Breast epithelium (tissue), 4 donors: ENCODE results near the gene SALL4. TPM values are rescaled to one million over a fixed set of nuclear protein-coding genes. Genes with fewer than 3 reads are reported as not detected.
"Not testable (repeated sequence)": the region's sequence is repeated elsewhere in the genome, so short reads cannot be mapped to it uniquely, and the experiment has no call there.

Experiments
- DNase-seq, 2 donors: peaks; one replicate each; pipeline ENCODE4 v3.0.0-alpha.2; 2019; ENCODE audit warnings: low spot score in 2 of 2
- H3K27ac ChIP-seq, 2 donors: fragments of 200-600 bp; sonication (generic) in 1 of 2; one replicate each; pipeline ENCODE4 v1.5.1; 2016 to 2019; ENCODE audit warnings: mild to moderate bottlenecking in 1 of 2
- H3K27me3 ChIP-seq, 2 donors: fragments of 200-600 bp; sonication (generic) in 1 of 2; one replicate each; pipeline versions ENCODE4 v1.5.1 to v1.6.0; 2017 to 2019; ENCODE audit warnings: control low read depth in 1 of 2, mild to moderate bottlenecking in 1 of 2
- H3K36me3 ChIP-seq: fragments of 200-600 bp; one replicate; pipeline ENCODE4 v1.5.1; 2019
- H3K4me1 ChIP-seq, 2 donors: fragments of 200-600 bp; sonication (generic); one replicate each; pipeline ENCODE4 v1.5.1; 2016 to 2019; ENCODE audit warnings: control low read depth in 1 of 2
- H3K4me3 ChIP-seq, 3 donors: fragments of 200-600 bp; sonication (generic); 1 replicate in 2 of 3; 2 replicates in 1 of 3; pipeline ENCODE4 v1.5.1; 2016 to 2019; ENCODE audit warnings: mild to moderate bottlenecking in 3 of 3, moderate library complexity in 2 of 3
- H3K9me3 ChIP-seq, 2 donors: fragments of 200-600 bp; sonication (generic) in 1 of 2; one replicate each; pipeline ENCODE4 v1.5.1; 2016 to 2019; ENCODE audit warnings: control low read depth in 1 of 2
- POLR2A ChIP-seq: fragments of 450-650 bp; IDR thresholded peaks from one replicate; pipeline ENCODE4 v1.6.1; 2016; ENCODE audit warnings: antibody characterized with exemption, mild to moderate bottlenecking, moderate library complexity
- POLR2AphosphoS5 ChIP-seq, 3 donors: sonication (generic); formaldehyde crosslinking; IDR thresholded peaks; one replicate each; pipeline ENCODE4 v1.6.1; 2017; ENCODE audit warnings: antibody characterized with exemption in 3 of 3
- intact Hi-C: fragments of 100-400 bp; cut with DNase I; formaldehyde crosslinking; loops from one replicate; pipeline ENCODE4 v1.15.1; 2023; ENCODE audit warnings: low total_unique reads
- total RNA-seq, 3 donors: library from RNA; depleted of rRNA; stranded (reverse); fragments of >200 nt; gene quantifications; one replicate each; pipeline ENCODE4 v1.1.0, GENCODE V29; 2016
- TF ChIP-seq, protein P1 (sequence below), 3 donors: fragments of 450-650 bp; IDR thresholded peaks; one replicate each; pipeline ENCODE4 v1.5.1; 2016 to 2017; ENCODE audit warnings: antibody characterized with exemption in 3 of 3, mild to moderate bottlenecking in 3 of 3, moderate library complexity in 3 of 3

Gene SALL4
- total RNA-seq, 3 donors from 2014 or later, result 0.29 to 0.33 (median 0.32) TPM

DNA sequence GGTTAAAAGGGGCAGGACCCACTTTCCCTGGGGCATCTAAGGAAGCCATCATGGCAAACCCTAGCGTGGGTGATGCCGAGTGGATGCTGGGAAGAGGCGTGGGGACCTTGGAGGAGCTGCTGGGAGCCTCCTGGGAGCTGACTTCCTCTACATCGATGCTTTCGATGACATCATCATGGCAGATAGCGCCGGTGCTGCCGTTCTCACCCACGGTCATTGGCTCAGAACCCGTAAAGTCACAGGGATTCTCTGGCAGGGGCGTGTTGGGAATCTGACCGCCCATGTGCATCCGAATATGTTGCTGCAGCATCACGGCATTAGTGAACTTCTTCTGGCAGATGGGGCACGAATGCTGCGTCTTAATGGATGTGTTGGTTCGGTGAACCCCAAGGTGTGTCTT is 12.1 kb downstream of the SALL4 start:
- H3K4me1 ChIP-seq, result no peaks in the 10 kb centered on the region
- no peak overlapping the region for H3K4me3 ChIP-seq
- DNase-seq, result no peak
- H3K9me3 ChIP-seq, result no peaks in the 10 kb centered on the region
- intact Hi-C loops, result no loop called here
- H3K27ac ChIP-seq, result no peak overlapping the region
- TF ChIP-seq POLR2A (no peak), POLR2AphosphoS5 (IDR thresholded peaks at IDR 0.05) (no peak)
- TF ChIP-seq, protein P1, sequence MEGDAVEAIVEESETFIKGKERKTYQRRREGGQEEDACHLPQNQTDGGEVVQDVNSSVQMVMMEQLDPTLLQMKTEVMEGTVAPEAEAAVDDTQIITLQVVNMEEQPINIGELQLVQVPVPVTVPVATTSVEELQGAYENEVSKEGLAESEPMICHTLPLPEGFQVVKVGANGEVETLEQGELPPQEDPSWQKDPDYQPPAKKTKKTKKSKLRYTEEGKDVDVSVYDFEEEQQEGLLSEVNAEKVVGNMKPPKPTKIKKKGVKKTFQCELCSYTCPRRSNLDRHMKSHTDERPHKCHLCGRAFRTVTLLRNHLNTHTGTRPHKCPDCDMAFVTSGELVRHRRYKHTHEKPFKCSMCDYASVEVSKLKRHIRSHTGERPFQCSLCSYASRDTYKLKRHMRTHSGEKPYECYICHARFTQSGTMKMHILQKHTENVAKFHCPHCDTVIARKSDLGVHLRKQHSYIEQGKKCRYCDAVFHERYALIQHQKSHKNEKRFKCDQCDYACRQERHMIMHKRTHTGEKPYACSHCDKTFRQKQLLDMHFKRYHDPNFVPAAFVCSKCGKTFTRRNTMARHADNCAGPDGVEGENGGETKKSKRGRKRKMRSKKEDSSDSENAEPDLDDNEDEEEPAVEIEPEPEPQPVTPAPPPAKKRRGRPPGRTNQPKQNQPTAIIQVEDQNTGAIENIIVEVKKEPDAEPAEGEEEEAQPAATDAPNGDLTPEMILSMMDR (IDR thresholded peaks at IDR 0.05), result no peak
- no peaks in the 10 kb centered on the region for H3K27me3 ChIP-seq
- H3K36me3 ChIP-seq, result no peaks in the 10 kb centered on the region

DNA sequence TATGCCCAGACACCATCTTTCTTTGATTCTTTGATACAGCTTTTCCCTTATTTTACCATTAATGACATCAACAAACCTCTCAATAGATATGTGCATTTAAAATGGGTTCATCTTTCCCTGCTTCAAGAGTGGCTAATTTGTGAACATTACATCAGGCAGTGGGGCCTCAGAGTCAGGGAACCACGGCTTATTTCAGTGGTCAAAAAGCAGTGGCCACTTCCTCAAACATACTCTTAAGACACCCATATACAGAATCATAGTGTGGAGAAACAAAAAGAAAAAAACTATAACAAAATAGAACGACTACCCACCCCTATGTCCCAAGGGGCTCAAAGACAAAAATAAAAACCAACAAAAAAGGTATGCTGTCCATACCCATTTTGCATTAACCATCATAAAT is 12.9 kb downstream of the SALL4 start:
- intact Hi-C loops, result no loop called here
- H3K4me1 ChIP-seq, result no peaks in the 10 kb centered on the region
- DNase-seq, result no peak
- TF ChIP-seq, protein P1 (IDR thresholded peaks at IDR 0.05), result no peak
- TF ChIP-seq POLR2A (no peak), POLR2AphosphoS5 (IDR thresholded peaks at IDR 0.05) (no peak)
- no peak overlapping the region for H3K4me3 ChIP-seq
- no peak overlapping the region for H3K27ac ChIP-seq
- H3K36me3 ChIP-seq, result no peaks in the 10 kb centered on the region
- no peaks in the 10 kb centered on the region for H3K27me3 ChIP-seq
- no peaks in the 10 kb centered on the region for H3K9me3 ChIP-seq

DNA sequence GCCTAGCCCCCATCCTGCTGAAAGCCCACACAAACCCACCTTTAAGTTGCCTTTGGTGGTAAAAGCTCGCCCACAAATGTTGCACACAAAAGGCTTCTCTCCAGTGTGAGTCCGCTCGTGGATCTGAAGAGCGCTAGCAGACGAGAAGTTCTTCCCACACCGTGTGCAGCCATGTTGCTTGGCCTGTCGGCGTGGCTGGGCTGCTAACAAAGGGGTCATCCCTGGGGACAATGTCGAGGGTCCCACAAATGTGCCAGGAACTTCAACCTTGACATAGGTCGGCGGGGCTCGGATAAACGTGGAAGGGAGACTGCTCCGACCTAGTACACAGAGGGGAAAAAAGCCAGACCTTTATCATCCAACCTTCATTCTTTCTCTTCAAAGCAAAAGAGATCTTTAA is 13.5 kb downstream of the SALL4 start:
- TF ChIP-seq, protein P1 (IDR thresholded peaks at IDR 0.05), result no peak
- TF ChIP-seq POLR2A (no peak), POLR2AphosphoS5 (IDR thresholded peaks at IDR 0.05) (no peak)
- no peak for DNase-seq
- Histone ChIP-seq H3K27ac (no peak overlapping the region), H3K9me3 (no peaks in the 10 kb centered on the region), H3K4me3 (no peak overlapping the region), H3K27me3 (no peaks in the 10 kb centered on the region), H3K4me1 (no peaks in the 10 kb centered on the region), H3K36me3 (no peaks in the 10 kb centered on the region)
- intact Hi-C loops, result no loop called here

DNA sequence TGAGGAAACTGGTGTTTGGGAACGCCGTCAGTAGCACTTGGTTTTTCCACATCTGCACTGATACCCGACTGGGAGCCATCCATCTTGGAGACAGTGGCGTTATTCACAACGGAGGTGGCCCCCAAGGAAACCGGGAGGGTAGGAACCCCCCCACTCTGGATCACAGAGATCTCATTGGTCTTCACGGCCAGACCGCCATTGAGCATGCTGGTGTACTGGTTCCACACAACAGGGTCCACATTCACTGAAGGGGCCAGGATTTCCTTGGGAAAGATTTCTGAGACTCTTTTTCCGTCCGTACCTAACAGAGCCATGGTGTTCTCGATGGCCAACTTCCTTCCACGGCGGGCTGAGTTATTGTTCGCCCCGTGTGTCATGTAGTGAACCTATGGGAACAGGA is 18.0 kb downstream of the SALL4 start:
- Histone ChIP-seq H3K27ac (no peak overlapping the region), H3K4me3 (no peak overlapping the region), H3K9me3 (peaks cover under 1 to 5% of the 10 kb centered on the region in 2 donors), H3K36me3 (no peaks in the 10 kb centered on the region), H3K4me1 (no peaks in the 10 kb centered on the region), H3K27me3 (no peaks in the 10 kb centered on the region)
- intact Hi-C loops, result no loop called here
- no peak for DNase-seq
- TF ChIP-seq, protein P1 (IDR thresholded peaks at IDR 0.05), result no peak
- TF ChIP-seq POLR2AphosphoS5 (IDR thresholded peaks at IDR 0.05) (no peak), POLR2A (no peak)

DNA sequence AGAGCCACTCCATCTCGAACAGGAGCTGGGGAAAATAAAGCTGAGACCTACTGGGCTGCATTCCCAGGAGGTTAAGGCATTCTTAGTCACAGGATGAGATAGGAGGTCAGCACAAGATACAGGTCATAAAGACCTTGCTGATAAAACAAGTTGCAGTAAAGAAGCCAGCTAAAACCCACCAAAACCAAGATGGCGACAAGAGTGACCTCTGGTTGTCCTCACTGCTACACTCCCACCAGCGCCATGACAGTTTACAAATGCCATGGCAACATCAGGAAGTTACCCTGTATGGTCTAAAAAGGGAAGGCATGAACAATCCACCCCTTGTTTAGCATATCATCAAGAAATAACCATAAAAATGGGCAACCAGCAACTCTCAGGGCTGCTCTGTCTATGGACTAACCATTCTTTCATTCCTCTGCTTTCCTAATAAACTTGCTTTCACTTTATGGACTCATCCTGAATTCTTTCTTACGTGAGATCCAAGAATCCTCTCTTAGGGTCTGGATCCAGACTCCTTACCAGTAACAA is 24.0 kb downstream of the SALL4 start:
- intact Hi-C loops, H3K4me3 ChIP-seq, H3K4me1 ChIP-seq, DNase-seq, H3K36me3 ChIP-seq, H3K27ac ChIP-seq, H3K27me3 ChIP-seq: not testable (repeated sequence)
- peaks cover 7 to 14% of the 10 kb centered on the region in 2 donors for H3K9me3 ChIP-seq

DNA sequence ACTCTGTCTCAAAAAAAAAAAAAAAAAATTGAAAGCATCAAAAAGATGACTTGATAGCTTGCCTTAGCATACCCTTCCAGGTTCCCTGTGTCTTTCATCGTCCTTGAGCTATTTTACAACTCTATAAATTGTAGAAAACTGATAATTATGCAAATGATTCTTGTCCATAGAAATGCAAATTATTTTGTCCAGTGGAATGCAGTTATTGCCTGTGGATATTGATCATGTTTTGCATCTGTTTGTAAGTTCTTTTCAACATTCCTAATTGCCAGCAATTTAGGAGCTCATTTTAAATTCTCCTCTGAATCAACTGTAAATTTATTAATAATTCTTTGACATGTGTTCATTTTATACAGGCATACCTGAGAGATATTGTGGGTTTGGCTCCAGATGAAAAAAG is 27.1 kb downstream of the SALL4 start:
- no peak overlapping the region for H3K4me3 ChIP-seq
- no peaks in the 10 kb centered on the region for H3K36me3 ChIP-seq
- H3K4me1 ChIP-seq, result no peaks in the 10 kb centered on the region
- no peak overlapping the region for H3K27ac ChIP-seq
- DNase-seq, result no peak
- peaks cover 7 to 14% of the 10 kb centered on the region in 2 donors for H3K9me3 ChIP-seq
- TF ChIP-seq POLR2A (no peak), POLR2AphosphoS5 (IDR thresholded peaks at IDR 0.05) (no peak)
- TF ChIP-seq, protein P1 (IDR thresholded peaks at IDR 0.05), result no peak
- intact Hi-C loops, result no loop called here
- H3K27me3 ChIP-seq, result no peaks in the 10 kb centered on the region
